ENCODE data around the gene TBC1D8. TPM values are rescaled to one million over a fixed set of nuclear protein-coding genes. Genes with fewer than 3 reads are reported as not detected.

TBC1D8 gene
- total and polyA plus RNA-seq, 2 of the 8 experiments (the other 6 are each of a cell fraction or from before 2014, with no cell fraction given), result 20.8 to 21.8 TPM

GRCh38 chr2:101193033-101193626 is 41.9 kb upstream of the TBC1D8 start:
- Histone ChIP-seq H3K36me3 (ENCODE audit: control insufficient read depth in 2 of 4, insufficient read depth in 4 of 4, low read length in 3 of 4) (no peaks in the 10 kb centered on the region), H2BK20ac (ENCODE audit: low read length) (no peak overlapping the region), H2BK15ac (ENCODE audit: low read length) (no peak overlapping the region), H3K23me2 (ENCODE audit: low read depth, low read length) (no peaks in the 10 kb centered on the region), H3K27me3 (replicated peaks in 1 of 4; ENCODE audit: control insufficient read depth in 3 of 4, extremely low read depth in 1 of 4, insufficient read depth in 3 of 4, low read length in 3 of 4) (no peaks in the 10 kb centered on the region), H3K14ac (ENCODE audit: insufficient read length) (no peak overlapping the region), H3K23ac (ENCODE audit: insufficient read length) (no peak overlapping the region), H3K9me3 (ENCODE audit: insufficient read depth in 2 of 2, low read depth in 1 of 2, low read length in 1 of 2) (no peaks in the 10 kb centered on the region), H3K4me3 (ENCODE audit: extremely low read depth in 1 of 4, insufficient read depth in 2 of 4, low read depth in 3 of 4, low read length in 4 of 4) (no peak overlapping the region), H4K8ac (ENCODE audit: extremely low read depth, insufficient read depth, low read length) (no peak overlapping the region), H3K79me1 (ENCODE audit: low read depth, low read length) (no peaks in the 10 kb centered on the region), H3K79me2 (ENCODE audit: control insufficient read depth in 1 of 2, insufficient read depth in 2 of 2, low read length in 2 of 2) (no peaks in the 10 kb centered on the region), H3K4ac (replicated peaks; ENCODE audit: insufficient read length, low read depth, low read length) (no peak overlapping the region), H4K5ac (ENCODE audit: insufficient read length, low read depth, low read length) (no peak overlapping the region), H2BK120ac (replicated peaks; ENCODE audit: low read depth, low read length) (no peak overlapping the region), H3K9ac (replicated peaks in 1 of 4; ENCODE audit: extremely low read depth in 1 of 4, low read depth in 3 of 4, low read length in 3 of 4) (no peak overlapping the region), H4K20me1 (replicated peaks in 1 of 2; ENCODE audit: control insufficient read depth in 1 of 2, insufficient read depth in 2 of 2, low read length in 2 of 2) (no peaks in the 10 kb centered on the region), H3K56ac (replicated peaks; ENCODE audit: insufficient read length, low read depth, low read length) (no peak overlapping the region), H2BK12ac (ENCODE audit: low read depth, low read length) (no peak overlapping the region), H2AFZ (ENCODE audit: low read length) (peak overlapping the region; percentile 59), H4K91ac (replicated peaks; ENCODE audit: insufficient read length, low read length) (no peak overlapping the region), H3K4me1 (replicated peaks in 1 of 4; ENCODE audit: control insufficient read depth in 3 of 4, insufficient read depth in 4 of 4, low read length in 3 of 4) (peaks cover 0 to 5% (median 2%) of the 10 kb centered on the region in 4 experiments; a peak in 3 of 7 replicates), H3K18ac (ENCODE audit: extremely low read depth, low read length) (no peak overlapping the region), H3K27ac (ENCODE audit: low read depth, low read length) (no peak overlapping the region), H2AK5ac (ENCODE audit: low read depth, low read length) (no peak overlapping the region), H2BK5ac (ENCODE audit: low read depth, low read length) (no peak overlapping the region), H3K4me2 (ENCODE audit: insufficient read depth in 1 of 2, low read depth in 2 of 2, low read length in 2 of 2) (no peak overlapping the region)
- ChIA-PET CTCF (ENCODE audit: partially characterized antibody) (interaction anchor here (0.8 to 10.3 kb wide), 5 partner anchors 13 to 582 kb away, joined by 3 to 136 read pairs (median 4); no protein-coding TSS in a partner anchor), POLR2A (ENCODE audit: partially characterized antibody) (interaction anchor here (2.4 kb wide), 1 partner anchor 60 kb away, joined by 7 read pairs; the partner anchor contains the start of gene CNOT11)
- 94% methylated on average over 11 of the region's 11 CpGs; no CpG with 5 or more reads in 1 of the 2 experiments for WGBS, 2 experiments (ENCODE audit: extremely low coverage in 1 of 2, insufficient coverage in 1 of 2, insufficient read length in 1 of 2, insufficient replicate concordance in 2 of 2, low coverage in 1 of 2, low lambda C conversion rate in 2 of 2, missing lambda C conversion rate in 1 of 2)
- DNase-seq (ENCODE audit: low read depth in 1 of 2, low spot score in 2 of 2) (no peak), FAIRE-seq (no peak)
- TF ChIP-seq SIX5 (IDR thresholded peaks at IDR 0.05; ENCODE audit: low read depth, low read length) (no peak), HDAC6 (IDR thresholded peaks at IDR 0.05; ENCODE audit: low read depth, low read length) (no peak), RBBP5 (IDR thresholded peaks at IDR 0.05; ENCODE audit: borderline replicate concordance, low read depth, low read length) (no peak), YY1 (IDR thresholded peaks at IDR 0.05; ENCODE audit: low read depth, low read length) (no peak), EZH2 (IDR thresholded peaks at IDR 0.05; ENCODE audit: low read depth, low read length, severe bottlenecking) (no peak), BCL11A (IDR thresholded peaks at IDR 0.05; ENCODE audit: low read depth in 2 of 2, low read length in 2 of 2) (no peak)
